HG03196 (cell line): ENCODE results near the gene CBX7.

ENCODE experiments used
- ATAC-seq: cut with Tn5 transposase; IDR thresholded peaks from one replicate; pipeline ENCODE4 v1.9.1; 2021; ENCODE audit not compliant: unreplicated experiment

Gene CBX7

GRCh38 chr22:39152511-39153219 lies at the start of gene CBX7:
TSS of gene CBX7 (minus strand) at chr22:39152680. CDS start at chr22:39152444, 236 bp downstream.
- peak; percentile 74 for ATAC-seq

- ATAC-seq = no peak
These were observed 45.1 kb upstream of the CBX7 start for GRCh38 chr22:39197578-39197977.

GRCh38 chr22:39194098-39194497 lies 41.6 kb upstream of the CBX7 start:
- no peak for ATAC-seq

- no peak for ATAC-seq
These were observed 36.3 kb upstream of the CBX7 start for GRCh38 chr22:39188809-39189208.

- no peak for ATAC-seq
These were observed 33.1 kb upstream of the CBX7 start for GRCh38 chr22:39185601-39186012.

- ATAC-seq = no peak
These were observed 32.4 kb upstream of the CBX7 start for GRCh38 chr22:39184586-39185577.

GRCh38 chr22:39183991-39184585 lies 31.6 kb upstream of the CBX7 start:
- ATAC-seq = no peak

GRCh38 chr22:39182478-39183030 lies 30.1 kb upstream of the CBX7 start:
- ATAC-seq = no peak

GRCh38 chr22:39181778-39182177 lies 29.3 kb upstream of the CBX7 start:
- no peak for ATAC-seq

- no peak for ATAC-seq
These were observed 28.9 kb upstream of the CBX7 start for GRCh38 chr22:39181356-39181755.

GRCh38 chr22:39179841-39180335 lies 27.4 kb upstream of the CBX7 start:
- no peak for ATAC-seq

GRCh38 chr22:39179401-39179827 lies 26.9 kb upstream of the CBX7 start:
- ATAC-seq = no peak

- no peak for ATAC-seq
These were observed 26.0 kb upstream of the CBX7 start for GRCh38 chr22:39178206-39179111.

GRCh38 chr22:39177791-39178190 lies 25.3 kb upstream of the CBX7 start:
- no peak for ATAC-seq

GRCh38 chr22:39177456-39177775 lies 24.9 kb upstream of the CBX7 start:
- ATAC-seq = no peak

GRCh38 chr22:39176714-39177455 lies 24.4 kb upstream of the CBX7 start:
- ATAC-seq = no peak

GRCh38 chr22:39176143-39176713 lies 23.7 kb upstream of the CBX7 start:
- no peak for ATAC-seq

GRCh38 chr22:39175353-39176142 lies 23.1 kb upstream of the CBX7 start:
- no peak for ATAC-seq
